SU-DHL-6 (cell line): ENCODE results near the gene LCMT2.

Experiments used
- H2AFZ ChIP-seq: fragments of 200-600 bp; sonication (generic); 2 replicates; pipeline ENCODE4 v1.6.1; 2014; ENCODE audit warnings: low read depth, mild to moderate bottlenecking, moderate library complexity, mixed read lengths, antibody characterized with exemption, low read length; ENCODE audit not compliant: severe bottlenecking
- H3F3A ChIP-seq: fragments of 200-600 bp; shearing (Covaris generic); 2 replicates; pipeline ENCODE4 v1.6.0; 2016; ENCODE audit warnings: antibody characterized with exemption, mild to moderate bottlenecking; ENCODE audit not compliant: insufficient read depth
- H3K27ac ChIP-seq: fragments of 200-600 bp; sonication (generic); 2 replicates; pipeline ENCODE4 v1.5.1; 2016; ENCODE audit warnings: low read depth, mild to moderate bottlenecking, low read length, moderate library complexity, mixed read lengths
- H3K27me3 ChIP-seq: fragments of 200-600 bp; sonication (generic), shearing (Covaris generic); 2 replicates; pipeline ENCODE4 v1.6.0; 2014; ENCODE audit warnings: mild to moderate bottlenecking, low read length
- H3K36me3 ChIP-seq: fragments of 200-600 bp; sonication (generic); 2 replicates; pipeline ENCODE4 v1.6.1; 2014; ENCODE audit warnings: mild to moderate bottlenecking, low read length, mixed read lengths
- H3K4me2 ChIP-seq: fragments of 300-600, 200-600 bp; shearing (Covaris generic), sonication (generic); 2 replicates; pipeline ENCODE4 v1.6.0; 2014; ENCODE audit warnings: low read length, low read depth, mild to moderate bottlenecking; ENCODE audit not compliant: poor library complexity, severe bottlenecking
- H3K4me3 ChIP-seq: fragments of 200-600 bp; sonication (generic); 2 replicates; pipeline ENCODE4 v1.5.1; 2014; ENCODE audit warnings: antibody characterized with exemption, low read length, mild to moderate bottlenecking, mixed read lengths; ENCODE audit not compliant: insufficient read depth, poor library complexity, severe bottlenecking
- H3K79me2 ChIP-seq: fragments of 200-600 bp; sonication (generic); 2 replicates; pipeline ENCODE4 v1.6.1; 2014; ENCODE audit warnings: mild to moderate bottlenecking, low read length, moderate library complexity; ENCODE audit not compliant: insufficient read depth
- H3K9ac ChIP-seq: fragments of 200-600 bp; sonication (generic); 2 replicates; pipeline ENCODE4 v1.7.0; 2014; ENCODE audit warnings: mild to moderate bottlenecking, low read length
- H3K9me2 ChIP-seq: fragments of 200-600 bp; sonication (generic); replicated peaks from 2 replicates; pipeline ENCODE4 v1.6.1; 2014; ENCODE audit warnings: low read length; ENCODE audit not compliant: insufficient read depth
- H3K9me3 ChIP-seq: fragments of 200-600 bp; sonication (generic); 2 replicates; pipeline ENCODE4 v1.6.1; 2014; ENCODE audit warnings: low read length, mixed read lengths; ENCODE audit not compliant: insufficient read depth
- H4K20me1 ChIP-seq: fragments of 200-600 bp; sonication (generic); 2 replicates; pipeline ENCODE4 v1.6.1; 2014; ENCODE audit warnings: low read depth, mild to moderate bottlenecking, antibody characterized with exemption, low read length, moderate library complexity, mixed read lengths
- CTCF ChIP-seq: fragments of 200-600 bp; sonication (generic); IDR thresholded peaks from one replicate; pipeline ENCODE4 v1.5.1; 2017; ENCODE audit warnings: antibody characterized with exemption, mild to moderate bottlenecking, low read length, moderate library complexity; ENCODE audit not compliant: insufficient read depth, poor library complexity, severe bottlenecking
- EZH2phosphoT487 ChIP-seq: fragments of 200-600 bp; sonication (generic), shearing (Covaris generic); conservative IDR thresholded peaks from 2 replicates; pipeline ENCODE4 v1.6.1; 2018; ENCODE audit warnings: mild to moderate bottlenecking, antibody characterized with exemption, low read length, moderate library complexity, mixed read lengths

LCMT2 gene

DNA sequence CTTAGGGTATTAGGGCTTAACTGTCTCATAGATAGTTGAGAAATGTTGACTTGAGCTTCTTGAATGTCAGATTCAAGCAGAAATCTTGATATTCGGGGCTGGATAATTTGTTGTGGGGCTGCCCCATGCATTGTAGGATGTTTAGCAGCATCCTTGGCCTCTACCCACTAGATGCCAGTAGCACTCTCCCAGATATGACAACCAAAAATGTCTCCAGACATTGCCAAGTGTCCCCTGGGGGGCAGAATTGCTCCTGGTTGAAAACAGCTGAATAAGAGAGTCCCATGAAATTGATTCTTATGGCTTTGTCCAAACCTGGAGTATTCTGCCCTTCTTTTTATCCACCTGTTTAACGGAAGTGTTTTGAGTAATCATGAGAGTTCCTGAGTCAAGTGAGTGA, 15.9 kb upstream of the LCMT2 start:
- no peak overlapping the region for H3K4me3 ChIP-seq
- no peak overlapping the region for H3K27ac ChIP-seq
- no peak overlapping the region for H2AFZ ChIP-seq
- H3K9me2 ChIP-seq, result no peaks in the 10 kb centered on the region
- no peaks in the 10 kb centered on the region for H3K79me2 ChIP-seq
- H4K20me1 ChIP-seq, result no peaks in the 10 kb centered on the region
- peaks cover 23% of the 10 kb centered on the region; the same call in 1 of the 2 replicates for H3K36me3 ChIP-seq
- H3K9ac ChIP-seq, result no peak overlapping the region
- no peak overlapping the region for H3K4me2 ChIP-seq
- no peaks in the 10 kb centered on the region for H3K27me3 ChIP-seq
- H3F3A ChIP-seq, result no peaks in the 10 kb centered on the region
- TF ChIP-seq CTCF, result no peak
- TF ChIP-seq EZH2phosphoT487, result no peak
- no peaks in the 10 kb centered on the region for H3K9me3 ChIP-seq

- Histone ChIP-seq H3K4me3 (peak overlapping the region; percentile 98), H3K27me3 (no peaks in the 10 kb centered on the region), H3K36me3 (peaks cover 9% of the 10 kb centered on the region; the same call in 1 of the 2 replicates), H3K4me2 (peak overlapping the region; percentile 94), H3K9me3 (no peaks in the 10 kb centered on the region), H3K79me2 (peaks cover 25% of the 10 kb centered on the region), H2AFZ (peak overlapping the region; percentile 79), H3F3A (peaks cover 7% of the 10 kb centered on the region; the same call in 1 of the 2 replicates), H3K27ac (peak overlapping the region; percentile 78), H4K20me1 (0 out of 2 replicates have a peak, but pooled peaks cover 5% of the 10 kb centered on the region), H3K9me2 (no peaks in the 10 kb centered on the region), H3K9ac (peak overlapping the region; percentile 79)
- TF ChIP-seq EZH2phosphoT487 (no peak), CTCF (no peak)
Measured at GRCh38 chr15:43330780-43331087, 361 bp upstream of the LCMT2 start.

- peak overlapping the region; percentile 94 for H3K4me2 ChIP-seq
- no peaks in the 10 kb centered on the region for H3K9me3 ChIP-seq
- peak overlapping the region; percentile 98 for H3K4me3 ChIP-seq
- H2AFZ ChIP-seq, result peak overlapping the region; percentile 31
- peaks cover 25% of the 10 kb centered on the region for H3K79me2 ChIP-seq
- no peaks in the 10 kb centered on the region for H3K9me2 ChIP-seq
- peaks cover 9% of the 10 kb centered on the region; the same call in 1 of the 2 replicates for H3K36me3 ChIP-seq
- 0 out of 2 replicates have a peak, but pooled peaks cover 5% of the 10 kb centered on the region for H4K20me1 ChIP-seq
- peak overlapping the region; percentile 79 for H3K9ac ChIP-seq
- peak overlapping the region; percentile 78 for H3K27ac ChIP-seq
- no peak for TF ChIP-seq EZH2phosphoT487
- TF ChIP-seq CTCF, result no peak
- H3F3A ChIP-seq, result peaks cover 7% of the 10 kb centered on the region
- no peaks in the 10 kb centered on the region for H3K27me3 ChIP-seq
Measured at GRCh38 chr15:43329217-43329959, 985 bp downstream of the LCMT2 start.
